Stimulated activated CD8-positive, alpha-beta memory T cell treated with anti-CD3 and anti-CD28 coated beads, Interleukin-15, amount 100 ng/mL, for 4 hours (primary cell): ENCODE measurements around the gene PTGIR.
A peak's percentile ranks its signal among the peaks of the same experiment; 100 is the strongest.

ENCODE experiments used
- DNase-seq, 2 donors: peaks; one replicate each; pipeline ENCODE4 v3.0.0-alpha.2; 2020; ENCODE audit warnings: low read depth in 2 of 2

The PTGIR gene

GRCh38 chr19:46616631-46617322 lies 8.1 kb downstream of the PTGIR start:
- no peak for DNase-seq

- no peak for DNase-seq
These were observed 8.9 kb downstream of the PTGIR start for GRCh38 chr19:46615966-46616365.

GRCh38 chr19:46614114-46614722 lies 10.7 kb downstream of the PTGIR start:
- peak in 1 of 2 donors; percentile 57 for DNase-seq

- DNase-seq, result no peak
These were observed 11.4 kb downstream of the PTGIR start for GRCh38 chr19:46613525-46613924.

- no peak for DNase-seq
These were observed 13.1 kb downstream of the PTGIR start for GRCh38 chr19:46611776-46612175.

GRCh38 chr19:46610851-46611770 lies 13.8 kb downstream of the PTGIR start:
- no peak for DNase-seq

GRCh38 chr19:46610413-46610775 lies 14.5 kb downstream of the PTGIR start:
- DNase-seq, result no peak

GRCh38 chr19:46609511-46610412 lies 15.1 kb downstream of the PTGIR start:
- DNase-seq, result no peak

GRCh38 chr19:46608581-46609345 lies 16.1 kb downstream of the PTGIR start:
- DNase-seq, result no peak

- DNase-seq, result no peak
These were observed 16.7 kb downstream of the PTGIR start for GRCh38 chr19:46608178-46608577.

- no peak for DNase-seq
These were observed 17.4 kb downstream of the PTGIR start for GRCh38 chr19:46607448-46607841.

GRCh38 chr19:46606681-46607447 lies 18.0 kb downstream of the PTGIR start:
- no peak for DNase-seq

- no peak for DNase-seq
These were observed 18.9 kb downstream of the PTGIR start for GRCh38 chr19:46606019-46606418.

- DNase-seq, result no peak
These were observed 19.5 kb downstream of the PTGIR start for GRCh38 chr19:46605356-46605821.

GRCh38 chr19:46604781-46605355 lies 20.0 kb downstream of the PTGIR start:
- no peak for DNase-seq

GRCh38 chr19:46603752-46604231 lies 21.1 kb downstream of the PTGIR start:
- no peak for DNase-seq

GRCh38 chr19:46603195-46603637 lies 21.7 kb downstream of the PTGIR start:
- no peak for DNase-seq

- DNase-seq, result peak; percentile 46 to 54
These were observed 22.3 kb downstream of the PTGIR start for GRCh38 chr19:46602392-46603194.
